HG03025 (cell line): ENCODE measurements around the gene LPP.

Source experiments
- ATAC-seq: cut with Tn5 transposase; IDR thresholded peaks from one replicate; pipeline ENCODE4 v1.9.1; 2021; ENCODE audit warnings: mild to moderate bottlenecking, moderate library complexity; ENCODE audit not compliant: unreplicated experiment, low FRiP score

Gene LPP

GRCh38 chr3:188217011-188217463 lies 63.1 kb downstream of the LPP start:
- ATAC-seq = no peak

- no peak for ATAC-seq
These were observed 63.8 kb downstream of the LPP start for GRCh38 chr3:188217726-188218125.

- no peak for ATAC-seq
These were observed 64.6 kb downstream of the LPP start for GRCh38 chr3:188218603-188219002.

GRCh38 chr3:188219147-188219546 lies 65.2 kb downstream of the LPP start:
- no peak for ATAC-seq

GRCh38 chr3:188220097-188220788 lies 66.3 kb downstream of the LPP start:
- ATAC-seq = no peak

GRCh38 chr3:188220988-188221818 lies 67.2 kb downstream of the LPP start:
- no peak for ATAC-seq

- no peak for ATAC-seq
These were observed 70.0 kb downstream of the LPP start for GRCh38 chr3:188223936-188224335.

- no peak for ATAC-seq
These were observed 73.5 kb downstream of the LPP start for GRCh38 chr3:188227442-188227841.

GRCh38 chr3:188229177-188229576 lies 75.2 kb downstream of the LPP start:
- ATAC-seq = no peak

GRCh38 chr3:188229726-188230125 lies 75.8 kb downstream of the LPP start:
- ATAC-seq = no peak

- no peak for ATAC-seq
These were observed 77.0 kb downstream of the LPP start for GRCh38 chr3:188230962-188231361.

- no peak for ATAC-seq
These were observed 77.5 kb downstream of the LPP start for GRCh38 chr3:188231456-188231855.

- ATAC-seq = no peak
These were observed 78.7 kb downstream of the LPP start for GRCh38 chr3:188232656-188233055.

GRCh38 chr3:188233320-188233719 lies 79.4 kb downstream of the LPP start:
- ATAC-seq = no peak

- no peak for ATAC-seq
These were observed 80.2 kb downstream of the LPP start for GRCh38 chr3:188234132-188234531.

- ATAC-seq = no peak
These were observed 82.3 kb downstream of the LPP start for GRCh38 chr3:188236271-188236670.

GRCh38 chr3:188239035-188239434 lies 85.1 kb downstream of the LPP start:
- ATAC-seq = no peak

- ATAC-seq = no peak
These were observed 85.6 kb downstream of the LPP start for GRCh38 chr3:188239577-188239976.

- no peak for ATAC-seq
These were observed 86.4 kb downstream of the LPP start for GRCh38 chr3:188240189-188240981.

- no peak for ATAC-seq
These were observed 87.1 kb downstream of the LPP start for GRCh38 chr3:188241072-188241471.

GRCh38 chr3:188241883-188242282 lies 87.9 kb downstream of the LPP start:
- ATAC-seq = no peak
